K562 (cell line): ENCODE measurements around the gene PRKAG1. TPM values are rescaled to one million over a fixed set of nuclear protein-coding genes. Genes with fewer than 3 reads are reported as not detected.

Experiments
- ATAC-seq: fragments of 200-7000 bp; cut with Tn5 transposase; 3 replicates; pipeline ENCODE4 v1.9.1; 2020; ENCODE audit warnings: moderate library complexity
- BruUV-seq: library from RNA; stranded (reverse); fragments of 400-500 nt; replicated peaks from 2 replicates; lab custom pipeline; 2021; lab: Mats Ljungman, UMichigan
- CTCF ChIA-PET: fragments of 300-600 bp; formaldehyde crosslinking; extraction: SDS; loops from one replicate; lab custom pipeline; 2021; ENCODE audit warnings: low intra/inter-chr PET ratio; lab: Yijun Ruan, JAX
- POLR2A ChIA-PET: fragments of 300-600, 350-650 bp; sonication (Branson Sonifier 250); formaldehyde crosslinking; extraction: SDS; loops from one replicate; lab custom pipeline; 2021; ENCODE audit warnings: antibody characterized with exemption, inconsistent platforms; lab: Yijun Ruan, JAX
- DNase-seq, 4 experiments: peaks; one replicate each; pipeline versions ENCODE4 v3.0.0 to v3.0.0-alpha.2; 2011 to 2018; ENCODE audit warnings: low spot score in 3 of 4, mixed read lengths in 3 of 4; ENCODE audit errors: extremely low read depth in 1 of 4
- FAIRE-seq: peaks from 2 replicates; lab custom pipeline; 2011; peaks lifted over from hg19 to GRCh38; lab: Jason Lieb, UNC
- H2AFZ ChIP-seq: 2 replicates; pipeline ENCODE4 v1.6.0; 2011; ENCODE audit warnings: low read depth, low read length, control low read depth, inconsistent platforms
- H3K27ac ChIP-seq: fragments of 200-600 bp; 3 replicates; pipeline ENCODE4 v1.8.0; 2011; ENCODE audit warnings: low read depth, mild to moderate bottlenecking, control low read depth, inconsistent platforms, low read length, moderate library complexity, mixed read lengths; ENCODE audit errors: extremely low read depth
- H3K27me3 ChIP-seq, 2 experiments: fragments of 300-600 bp in 1 of 2; 2 replicates in 1 of 2; 3 replicates in 1 of 2; pipeline versions ENCODE4 v1.6.0 to v1.8.0; 2011; ENCODE audit warnings: inconsistent platforms in 2 of 2, low read length in 2 of 2, mild to moderate bottlenecking in 1 of 2, mixed read lengths in 1 of 2, moderate library complexity in 1 of 2; ENCODE audit not compliant: control insufficient read depth in 2 of 2, insufficient read depth in 2 of 2
- H3K36me3 ChIP-seq: fragments of 300-600 bp; 3 replicates; pipeline ENCODE4 v1.8.0; 2011; ENCODE audit warnings: mild to moderate bottlenecking, low read length, inconsistent platforms; ENCODE audit not compliant: control insufficient read depth, insufficient read depth
- H3K4me1 ChIP-seq, 2 experiments: fragments of 200-600 bp in 1 of 2; replicated peaks in 1 of 2; 2 replicates in 1 of 2; 3 replicates in 1 of 2; pipeline versions ENCODE4 v1.5.1 to v1.8.0; 2011; ENCODE audit warnings: inconsistent platforms in 2 of 2, low read length in 2 of 2, mild to moderate bottlenecking in 1 of 2, mixed read lengths in 1 of 2, moderate library complexity in 1 of 2; ENCODE audit not compliant: control insufficient read depth in 2 of 2, insufficient read depth in 2 of 2
- H3K4me2 ChIP-seq: 2 replicates; pipeline ENCODE4 v1.6.1; 2011; ENCODE audit warnings: low read length, control low read depth, inconsistent platforms, mixed read lengths; ENCODE audit not compliant: insufficient read depth
- H3K4me3 ChIP-seq: fragments of 200-600 bp; sonication (generic), shearing (Covaris generic); 2 replicates; pipeline ENCODE4 v1.5.1; 2016; ENCODE audit warnings: control low read depth, inconsistent platforms
- H3K79me2 ChIP-seq: fragments of 200-600 bp; 3 replicates; pipeline ENCODE4 v1.8.0; 2011; ENCODE audit warnings: low read length, inconsistent platforms; ENCODE audit not compliant: control insufficient read depth, insufficient read depth
- H3K9ac ChIP-seq, 2 experiments: 2 replicates each; pipeline versions ENCODE4 v1.6.0 to v1.6.1; 2011; ENCODE audit warnings: low read depth in 2 of 2, low read length in 2 of 2, control low read depth in 1 of 2, inconsistent platforms in 1 of 2, mild to moderate bottlenecking in 1 of 2, mixed read lengths in 1 of 2; ENCODE audit not compliant: insufficient read depth in 1 of 2
- H3K9me1 ChIP-seq: one replicate; pipeline ENCODE4 v1.6.0; 2011; ENCODE audit warnings: inconsistent platforms, mild to moderate bottlenecking, low read length, moderate library complexity; ENCODE audit not compliant: control insufficient read depth, insufficient read depth
- H3K9me3 ChIP-seq: replicated peaks from 2 replicates; pipeline ENCODE4 v1.5.1; 2011; ENCODE audit warnings: low read depth, low read length, inconsistent platforms; ENCODE audit not compliant: control insufficient read depth, insufficient read depth
- H4K20me1 ChIP-seq: replicated peaks from 2 replicates; pipeline ENCODE4 v1.6.1; 2011; ENCODE audit warnings: low read length, inconsistent platforms, mixed read lengths; ENCODE audit not compliant: control insufficient read depth, insufficient read depth
- CHCHD3 ChIP-seq: fragments of 250-450 bp; sonication (Bioruptor Pico); IDR thresholded peaks from 2 replicates; pipeline ENCODE4 v2.1.2; 2022; ENCODE audit warnings: mild to moderate bottlenecking
- E2F3 ChIP-seq: fragments of 250-450 bp; sonication (Bioruptor Pico); IDR thresholded peaks from 2 replicates; pipeline ENCODE4 v1.4.0; 2020; ENCODE audit warnings: mild to moderate bottlenecking
- EGR1 ChIP-seq: fragments of 450-650 bp; conservative IDR thresholded peaks from 2 replicates; pipeline ENCODE4 v1.6.1; 2017; ENCODE audit warnings: mild to moderate bottlenecking
- FIP1L1 ChIP-seq: fragments of 200-400 bp; formaldehyde crosslinking; IDR thresholded peaks from 2 replicates; pipeline ENCODE4 v1.6.1; 2018; ENCODE audit warnings: mild to moderate bottlenecking, low read depth, low read length; ENCODE audit not compliant: poor library complexity, severe bottlenecking
- HES1 ChIP-seq: fragments of 450-650 bp; IDR thresholded peaks from 2 replicates; pipeline ENCODE4 v1.6.1; 2016; ENCODE audit warnings: low read depth, mild to moderate bottlenecking, moderate library complexity
- HLTF ChIP-seq: fragments of 450-650 bp; IDR thresholded peaks from 2 replicates; pipeline ENCODE4 v1.6.1; 2016
- KDM1A ChIP-seq, 2 experiments: fragments of 450-650 bp; IDR thresholded peaks; 2 replicates each; pipeline ENCODE4 v1.6.1; 2016; ENCODE audit warnings: mild to moderate bottlenecking in 2 of 2
- MEF2A ChIP-seq: IDR thresholded peaks from 2 replicates; pipeline ENCODE4 v1.6.1; 2011; ENCODE audit warnings: low read depth, mild to moderate bottlenecking, low read length, moderate library complexity; ENCODE audit not compliant: control insufficient read depth
- NONO ChIP-seq, 2 experiments: fragments of 200-400 bp in 1 of 2; fragments of 450-650 bp in 1 of 2; formaldehyde crosslinking in 1 of 2; IDR thresholded peaks; 2 replicates each; pipeline ENCODE4 v1.6.1; 2017; ENCODE audit warnings: low read depth in 2 of 2, mild to moderate bottlenecking in 2 of 2, moderate library complexity in 2 of 2, low read length in 1 of 2
- RBFOX2 ChIP-seq: fragments of 200-400 bp; formaldehyde crosslinking; IDR thresholded peaks from 2 replicates; pipeline ENCODE4 v1.6.1; 2017; ENCODE audit warnings: low read depth, mild to moderate bottlenecking, low read length, moderate library complexity
- RUNX1 ChIP-seq: sonication (generic); IDR thresholded peaks from 2 replicates; pipeline ENCODE4 v1.6.1; 2016; ENCODE audit warnings: antibody characterized with exemption, low read depth
- SRF ChIP-seq, 2 experiments: fragments of 250-450, 450-650 bp in 1 of 2; sonication (Bioruptor Pico) in 1 of 2; sonication (generic) in 1 of 2; formaldehyde crosslinking; IDR thresholded peaks; 2 replicates each; pipeline versions ENCODE4 v1.5.0 to v1.5.1; 2020 to 2022; ENCODE audit warnings: mild to moderate bottlenecking in 1 of 2, missing genetic modification reagents in 1 of 2
- ZBTB1 ChIP-seq: sonication (generic); formaldehyde crosslinking; IDR thresholded peaks from 2 replicates; pipeline ENCODE4 v1.8.1; 2023; ENCODE audit warnings: missing genetic modification reagents, low read depth, mild to moderate bottlenecking, borderline replicate concordance
- ZNF121 ChIP-seq: sonication (generic); formaldehyde crosslinking; conservative IDR thresholded peaks from 2 replicates; pipeline ENCODE4 v1.8.0; 2022; ENCODE audit warnings: missing genetic modification reagents
- ZNF511 ChIP-seq: sonication (generic); formaldehyde crosslinking; IDR thresholded peaks from 2 replicates; pipeline ENCODE4 v1.8.0; 2022; ENCODE audit warnings: mild to moderate bottlenecking, missing genetic modification reagents
- ZNF778 ChIP-seq: fragments of 450-650 bp; formaldehyde crosslinking; IDR thresholded peaks from 2 replicates; pipeline ENCODE4 v1.4.0; 2020; ENCODE audit warnings: mild to moderate bottlenecking, moderate library complexity
- WGBS: fragments of 100-300 bp; shearing (Covaris generic); methylation state at CpG from one replicate; pipeline ENCODE4 v1.1.6; 2016; ENCODE audit warnings: low coverage, mixed read lengths; ENCODE audit not compliant: insufficient coverage; ENCODE audit errors: missing lambda C conversion rate; 5-methylcytosine and 5-hydroxymethylcytosine counted together
- in situ Hi-C: fragments of 300-500 bp; cut with MboI; formaldehyde crosslinking; loops from 4 replicates; pipeline ENCODE4 v1.15.0; 2018; ENCODE audit warnings: inconsistent platforms, mixed read lengths
- intact Hi-C: fragments of 100-400 bp; cut with micrococcal nuclease; formaldehyde crosslinking; loops from 2 replicates; pipeline ENCODE4 v1.14.2; 2022
- polyA plus RNA-seq, 8 experiments: library from polyadenylated mRNA; depleted of rRNA in 4 of 8; stranded (reverse) in 5 of 8; unstranded in 3 of 8; fragments of >200 nt; fragmentation: Nextera tagmentation in 2 of 8; fragmentation: Illumina TruSeq in 1 of 8; extraction: Ambion mirVana in 2 of 8; extraction: Trizol in 1 of 8; gene quantifications; 2 replicates each; pipeline versions ENCODE4 v1.2.1 to v1.2.3, GENCODE V29; 2011 to 2014; ENCODE audit warnings: inconsistent platforms in 1 of 8, missing spikeins in 1 of 8
- total RNA-seq, 7 experiments: library from RNA; depleted of rRNA in 6 of 7; stranded (reverse); fragments of >200 nt in 6 of 7; fragmentation: Illumina TruSeq in 2 of 7; extraction: Trizol in 2 of 7; gene quantifications; 2 replicates each; pipeline versions ENCODE4 v1.2.1 to v1.2.3, GENCODE V29; 2011 to 2021; ENCODE audit warnings: low replicate concordance in 1 of 7

PRKAG1 gene
- total and polyA plus RNA-seq, 9 of the 15 experiments (the other 6 are each of a cell fraction or from before 2014, with no cell fraction given) = 51.1 to 126 (median 79.1) TPM

- in situ Hi-C loops (no loop called here), intact Hi-C loops (no loop called here)
- H3K9me1 ChIP-seq = peaks cover 4% of the 10 kb centered on the region
- H3K4me2 ChIP-seq = no peak overlapping the region
- H3K4me3 ChIP-seq = no peak overlapping the region
- CTCF ChIA-PET = no interaction called here
- no peak for DNase-seq
- H3K27ac ChIP-seq = no peak overlapping the region
- FAIRE-seq = no peak
- POLR2A ChIA-PET = interaction anchor here (0.7 to 6.4 kb wide), 4 partner anchors 9 to 76 kb away, joined by 4 to 40 read pairs (median 8); partner anchors contain the start of gene TUBA1B
- peaks cover 9 to 12% of the 10 kb centered on the region in 2 experiments; a peak in 4 of 5 replicates for H3K4me1 ChIP-seq
- no peaks in the 10 kb centered on the region for H3K27me3 ChIP-seq
- H4K20me1 ChIP-seq = peaks cover 54% of the 10 kb centered on the region
- peak overlapping the region in 1 of 2 experiments; percentile 4; a peak in 1 of 4 replicates for H3K9ac ChIP-seq
- TF ChIP-seq RBFOX2 (peak; percentile 40; the same call in 1 of the 2 replicates), KDM1A (IDR thresholded peaks at IDR 0.05) (no peak)
- no TSS peak for BruUV-seq
- H3K36me3 ChIP-seq = peaks cover 75% of the 10 kb centered on the region
- no peaks in the 10 kb centered on the region for H3K9me3 ChIP-seq
- no peak overlapping the region for H2AFZ ChIP-seq
- peaks cover 64% of the 10 kb centered on the region for H3K79me2 ChIP-seq
- ATAC-seq = no peak
- WGBS = 100% methylated on average over 10 of the region's 10 CpGs
These were observed 35.9 kb upstream of the PRKAG1 start for GRCh38 chr12:49054524-49054923.

GRCh38 chr12:49054096-49054495 lies 35.5 kb upstream of the PRKAG1 start:
- H2AFZ ChIP-seq = no peak overlapping the region
- in situ Hi-C loops (no loop called here), intact Hi-C loops (no loop called here)
- peaks cover 4% of the 10 kb centered on the region for H3K9me1 ChIP-seq
- H3K9me3 ChIP-seq = no peaks in the 10 kb centered on the region
- peaks cover 60% of the 10 kb centered on the region for H3K79me2 ChIP-seq
- H4K20me1 ChIP-seq = peaks cover 50% of the 10 kb centered on the region
- H3K4me1 ChIP-seq = peaks cover 6 to 12% of the 10 kb centered on the region in 2 experiments; a peak in 3 of 5 replicates
- H3K4me2 ChIP-seq = no peak overlapping the region
- H3K4me3 ChIP-seq = no peak overlapping the region
- ChIA-PET CTCF (no interaction called here), POLR2A (interaction anchor here (2.0 to 2.1 kb wide), 2 partner anchors 15 to 16 kb away, joined by 5 to 10 read pairs; no protein-coding TSS in a partner anchor)
- ATAC-seq (no peak), FAIRE-seq (no peak), DNase-seq (no peak)
- no peak overlapping the region for H3K27ac ChIP-seq
- peak overlapping the region in 1 of 2 experiments; percentile 4; a peak in 1 of 4 replicates for H3K9ac ChIP-seq
- no TSS peak for BruUV-seq
- peaks cover 79% of the 10 kb centered on the region for H3K36me3 ChIP-seq
- WGBS = 96% methylated on average over 4 of the region's 5 CpGs
- no peaks in the 10 kb centered on the region for H3K27me3 ChIP-seq
- TF ChIP-seq ZBTB1 (no peak), MEF2A (no peak), ZNF511 (no peak), ZNF121 (no peak), SRF (CRISPR knock-in tag; IDR thresholded peaks at IDR 0.05) (no peak), HLTF (no peak), ZNF778 (no peak), RUNX1 (no peak), FIP1L1 (no peak), NONO (IDR thresholded peaks at IDR 0.05; ENCODE audit: low read depth in 2 of 2, low read length in 1 of 2) (no peak), HES1 (no peak), EGR1 (no peak), E2F3 (CRISPR knock-in tag) (no peak), CHCHD3 (CRISPR knock-in tag) (no peak)
